H1 (cell line): ENCODE data around the gene GLRX. TPM values are rescaled to one million over a fixed set of nuclear protein-coding genes. Genes with fewer than 3 reads are reported as not detected.

Experiments
- ASH2L ChIP-seq: fragments of 200-600, 300-600 bp; sonication (generic); IDR thresholded peaks from one replicate; pipeline ENCODE4 v1.7.1; 2017; ENCODE audit warnings: low read length
- CBX5 ChIP-seq: fragments of 300-800, 300-1000 bp; sonication (generic); IDR thresholded peaks from 2 replicates; pipeline ENCODE4 v1.7.1; 2016; ENCODE audit warnings: antibody characterized with exemption, low read length, low read depth
- RBBP5 ChIP-seq: IDR thresholded peaks from 2 replicates; pipeline ENCODE4 v1.7.1; 2012; ENCODE audit warnings: low read depth, mild to moderate bottlenecking, inconsistent platforms, low read length, moderate library complexity, borderline replicate concordance
- SAP30 ChIP-seq: fragments of 300-600 bp; sonication (generic); IDR thresholded peaks from 2 replicates; pipeline ENCODE4 v1.7.1; 2012; ENCODE audit warnings: low read length, moderate library complexity, mild to moderate bottlenecking, inconsistent platforms; ENCODE audit not compliant: insufficient read depth, insufficient replicate concordance
- SIN3A ChIP-seq, 2 experiments: IDR thresholded peaks in 1 of 2; conservative IDR thresholded peaks in 1 of 2; 2 replicates each; pipeline ENCODE4 v1.6.1; 2011 to 2012; ENCODE audit warnings: low read length in 2 of 2, improper control_type of control experiment in 1 of 2, low read depth in 1 of 2, mild to moderate bottlenecking in 1 of 2
- SIX5 ChIP-seq: IDR thresholded peaks from 2 replicates; pipeline ENCODE4 v1.6.1; 2011; ENCODE audit warnings: mild to moderate bottlenecking, low read depth, low read length
- SP4 ChIP-seq: IDR thresholded peaks from 2 replicates; pipeline ENCODE4 v1.6.1; 2012; ENCODE audit warnings: low read length, inconsistent platforms
- polyA plus RNA-seq, 7 experiments: library from polyadenylated mRNA; depleted of rRNA in 3 of 7; stranded (reverse) in 5 of 7; unstranded in 2 of 7; fragments of >200 nt in 5 of 7; fragments of 200-250 nt in 2 of 7; gene quantifications; 1 replicate in 5 of 7; 2 replicates in 1 of 7; 4 replicates in 1 of 7; pipeline versions ENCODE4 v1.2.1 to v1.2.3, GENCODE V29; 2011 to 2013; ENCODE audit warnings: missing spikeins in 2 of 7, mixed read lengths in 2 of 7
- total RNA-seq: library from RNA; stranded (reverse); fragmentation: NEBNext Ultra II Directional; extraction: Animal tissue kit (Norgen Biotek cat#: 25700); gene quantifications from 2 replicates; pipeline ENCODE4 v1.2.1, GENCODE V29; 2021

The GLRX gene
- total and polyA plus RNA-seq, 2 of the 8 experiments (the other 6 are each of a cell fraction or from before 2014, with no cell fraction given) = 22.9 to 31.2 TPM

GRCh38 chr5:95798545-95798944 is 24.0 kb downstream of the GLRX start (continued):
- TF ChIP-seq SAP30 (no peak), SIN3A (conservative IDR thresholded peaks at IDR 0.05 in 1 of 2, IDR thresholded peaks at IDR 0.05 in 1 of 2; ENCODE audit: low read depth in 1 of 2, low read length in 2 of 2) (no peak), ASH2L (no peak), CBX5 (no peak), SIX5 (no peak), RBBP5 (no peak), SP4 (no peak)
